Astrocyte of the spinal cord (primary cell): ENCODE results near the gene TC2N.

Experiments
- DNase-seq: peaks from one replicate; pipeline ENCODE4 v3.0.0; 2011; ENCODE audit warnings: low read depth, low spot score
- H3K4me3 ChIP-seq: 2 replicates; pipeline ENCODE4 v1.5.1; 2011; ENCODE audit warnings: low read depth, mild to moderate bottlenecking, low read length, moderate library complexity
- in situ Hi-C: cut with HindIII; loops from 2 replicates; pipeline ENCODE4 v1.10.0; 2017; ENCODE audit warnings: low sequenced_read_pairs
- TF ChIP-seq, protein P1 (sequence below): IDR thresholded peaks from 2 replicates; pipeline ENCODE4 v1.5.1; 2012; ENCODE audit warnings: low read depth, mild to moderate bottlenecking, low read length, inconsistent platforms

Gene TC2N

DNA sequence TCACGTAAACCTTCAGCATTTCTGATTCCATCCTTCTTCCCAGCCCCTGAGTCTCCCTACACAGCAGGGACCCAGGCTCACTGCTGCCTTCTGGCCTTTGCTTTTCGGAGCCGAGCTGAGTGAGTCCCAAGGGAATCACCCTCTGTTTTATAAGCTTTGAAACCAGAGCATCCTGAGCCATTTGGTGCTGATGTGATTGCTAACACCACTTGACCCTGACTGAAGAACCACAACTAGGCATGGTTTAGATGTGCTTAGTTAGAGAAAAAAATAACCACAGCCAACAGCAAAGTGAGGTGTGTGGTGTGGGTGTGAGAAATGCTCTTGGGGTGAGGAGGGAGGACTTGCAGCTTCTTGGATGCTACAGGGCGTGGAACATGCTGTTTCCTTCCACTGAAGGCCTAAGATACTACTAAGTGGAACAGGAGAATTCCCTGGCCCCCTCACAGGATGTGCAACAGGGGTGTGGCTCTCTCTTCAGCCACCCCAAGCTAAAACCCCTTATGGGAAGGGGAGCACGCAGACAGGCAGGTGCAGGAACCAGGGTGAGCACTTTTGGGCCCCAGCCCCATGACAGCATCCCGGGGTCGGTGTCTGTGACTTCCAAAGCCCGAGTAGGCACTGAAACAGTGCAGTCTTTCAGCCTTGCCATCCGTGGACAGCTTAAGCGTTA lies at the start of gene TC2N:
TSS of gene TC2N (minus strand) at position 221 of the 673 bp plus-strand sequence. CDS start 53,767 bp downstream, outside the sequence.
- TF ChIP-seq, protein P1, sequence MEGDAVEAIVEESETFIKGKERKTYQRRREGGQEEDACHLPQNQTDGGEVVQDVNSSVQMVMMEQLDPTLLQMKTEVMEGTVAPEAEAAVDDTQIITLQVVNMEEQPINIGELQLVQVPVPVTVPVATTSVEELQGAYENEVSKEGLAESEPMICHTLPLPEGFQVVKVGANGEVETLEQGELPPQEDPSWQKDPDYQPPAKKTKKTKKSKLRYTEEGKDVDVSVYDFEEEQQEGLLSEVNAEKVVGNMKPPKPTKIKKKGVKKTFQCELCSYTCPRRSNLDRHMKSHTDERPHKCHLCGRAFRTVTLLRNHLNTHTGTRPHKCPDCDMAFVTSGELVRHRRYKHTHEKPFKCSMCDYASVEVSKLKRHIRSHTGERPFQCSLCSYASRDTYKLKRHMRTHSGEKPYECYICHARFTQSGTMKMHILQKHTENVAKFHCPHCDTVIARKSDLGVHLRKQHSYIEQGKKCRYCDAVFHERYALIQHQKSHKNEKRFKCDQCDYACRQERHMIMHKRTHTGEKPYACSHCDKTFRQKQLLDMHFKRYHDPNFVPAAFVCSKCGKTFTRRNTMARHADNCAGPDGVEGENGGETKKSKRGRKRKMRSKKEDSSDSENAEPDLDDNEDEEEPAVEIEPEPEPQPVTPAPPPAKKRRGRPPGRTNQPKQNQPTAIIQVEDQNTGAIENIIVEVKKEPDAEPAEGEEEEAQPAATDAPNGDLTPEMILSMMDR, result no peak
- in situ Hi-C loops, result no loop called here
- DNase-seq, result no peak
- H3K4me3 ChIP-seq, result no peak within 1 kb of the TSS

DNA sequence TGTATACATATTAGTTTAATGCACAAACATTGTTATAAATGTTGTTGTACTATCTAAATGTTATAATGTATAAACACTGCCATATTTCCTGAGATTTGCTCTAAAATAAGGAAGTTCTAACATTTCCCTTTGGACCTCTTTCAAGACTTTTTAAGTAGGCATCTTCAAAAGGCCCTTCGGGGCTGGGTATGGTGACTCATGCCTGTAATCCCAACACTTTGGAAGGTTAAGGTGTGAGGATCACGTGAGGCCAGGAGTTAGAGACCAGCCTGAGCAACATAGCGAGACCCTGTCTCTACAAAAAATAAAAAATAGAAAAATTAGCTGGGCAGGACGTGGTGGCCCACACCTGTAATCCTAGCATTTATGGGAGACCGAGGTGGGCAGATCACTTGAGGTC lies 44.7 kb upstream of the TC2N start:
- H3K4me3 ChIP-seq, result no peak overlapping the region

DNA sequence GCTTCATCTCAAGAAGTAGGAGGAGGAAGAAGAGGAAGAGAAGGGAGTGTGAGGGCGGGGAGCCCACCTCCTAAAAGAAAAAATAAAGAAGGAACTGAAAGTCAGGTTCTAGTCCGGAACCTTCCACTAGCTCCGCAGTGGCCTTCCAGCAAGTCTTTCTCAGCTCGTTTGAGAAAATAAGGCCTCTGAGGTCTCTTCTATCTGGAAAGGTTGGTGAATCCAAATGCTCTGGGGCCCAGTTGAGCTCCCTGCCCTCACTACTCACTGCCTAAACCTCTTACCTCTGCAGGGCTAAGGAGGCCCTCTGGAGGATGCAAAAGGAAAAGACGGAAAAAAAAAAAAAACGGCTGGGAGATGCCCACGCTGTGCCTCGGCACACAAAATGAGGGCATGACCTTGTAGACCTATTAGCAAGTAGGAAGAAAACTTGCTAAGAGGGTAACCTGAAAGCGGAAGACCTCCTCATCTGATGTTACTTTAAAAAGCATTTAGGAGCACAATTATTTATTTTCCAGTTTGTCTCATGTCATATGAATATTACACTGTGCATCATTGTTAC lies 44.2 kb upstream of the TC2N start:
- DNase-seq, result peak; percentile 49
- no peak overlapping the region for H3K4me3 ChIP-seq
- TF ChIP-seq, protein P1, result peak; percentile 57
- in situ Hi-C loops, result no loop called here

More for the DNA sequence above, 44.7 kb upstream of the TC2N start:
- TF ChIP-seq, protein P1, result no peak
- in situ Hi-C loops, result no loop called here
- no peak for DNase-seq

DNA sequence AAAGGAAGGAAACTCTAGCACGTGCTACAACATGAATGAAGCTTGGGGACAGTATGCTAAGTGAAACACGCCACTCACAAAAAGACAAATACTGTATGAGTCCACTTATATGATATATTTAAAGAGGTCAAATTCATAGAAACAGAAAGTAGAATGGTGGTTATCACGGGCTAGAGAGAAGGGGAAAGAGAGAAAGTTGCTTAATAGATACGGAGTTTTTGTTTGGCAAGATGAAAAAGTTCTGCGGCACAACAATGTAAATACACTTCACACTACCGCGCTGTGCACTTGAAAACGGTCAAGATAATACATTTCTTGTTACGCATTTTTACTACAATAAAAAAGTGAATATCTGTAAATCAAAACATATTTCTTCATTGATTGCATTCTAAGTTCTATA lies 42.9 kb upstream of the TC2N start:
- no peak for DNase-seq
- in situ Hi-C loops, result no loop called here
- TF ChIP-seq, protein P1, result no peak
- H3K4me3 ChIP-seq, result no peak overlapping the region

DNA sequence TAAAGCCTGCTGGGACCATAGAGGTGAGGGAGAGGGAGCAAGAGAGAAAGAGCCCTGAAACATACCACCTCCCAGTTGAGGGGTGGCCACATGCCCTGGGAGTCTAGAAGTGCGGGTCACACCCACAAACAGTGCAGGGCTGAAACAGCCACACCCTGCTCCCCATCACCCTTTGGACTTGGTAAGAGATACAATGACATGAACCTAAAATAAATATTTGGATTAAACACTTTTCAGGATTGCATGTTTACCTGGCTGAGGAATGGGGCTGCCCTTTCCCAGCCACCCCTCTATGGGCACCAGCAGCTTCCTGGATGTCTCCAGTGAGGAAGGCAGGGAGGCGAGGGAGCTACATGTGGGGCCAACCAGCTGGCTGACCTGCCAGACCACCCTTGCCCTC lies 39.0 kb upstream of the TC2N start:
- H3K4me3 ChIP-seq, result no peak overlapping the region
- in situ Hi-C loops, result no loop called here
- no peak for DNase-seq
- TF ChIP-seq, protein P1, result no peak

DNA sequence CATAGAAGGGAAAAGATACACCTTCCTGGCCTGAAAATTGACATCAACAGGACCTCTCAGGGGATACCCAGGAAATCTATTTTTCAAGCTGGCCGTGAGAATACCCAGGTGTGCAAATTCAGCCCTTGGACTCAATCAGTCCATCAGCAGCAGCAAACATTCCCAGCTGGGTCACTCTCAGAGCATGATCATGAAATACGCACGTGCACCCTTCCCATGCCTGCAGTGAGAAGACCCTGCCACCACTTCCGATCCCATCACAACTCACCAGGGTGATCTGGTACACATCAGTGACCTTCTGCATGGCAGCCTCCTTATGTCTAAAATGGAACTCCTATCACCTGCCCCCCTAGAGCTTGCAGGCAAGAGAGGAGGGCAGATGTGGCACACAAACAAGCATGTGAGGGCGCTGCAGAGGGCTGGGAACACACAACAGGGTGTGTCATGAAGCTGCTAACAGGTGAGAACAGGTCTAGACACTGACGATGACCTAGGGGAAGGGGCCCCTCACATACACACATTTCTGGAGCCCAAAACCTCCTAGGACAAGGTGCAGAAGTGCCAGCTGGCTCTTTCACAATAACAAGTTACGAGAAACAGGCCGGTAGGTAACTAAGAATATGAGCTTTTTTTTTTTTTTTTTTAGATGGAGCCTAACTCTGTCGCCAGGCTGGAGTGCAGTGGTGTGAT lies 37.8 kb upstream of the TC2N start:
- TF ChIP-seq, protein P1, result no peak
- no peak for DNase-seq
- no peak overlapping the region for H3K4me3 ChIP-seq
- in situ Hi-C loops, result no loop called here
